ENCODE results near the gene KIZ.

The KIZ gene

DNA sequence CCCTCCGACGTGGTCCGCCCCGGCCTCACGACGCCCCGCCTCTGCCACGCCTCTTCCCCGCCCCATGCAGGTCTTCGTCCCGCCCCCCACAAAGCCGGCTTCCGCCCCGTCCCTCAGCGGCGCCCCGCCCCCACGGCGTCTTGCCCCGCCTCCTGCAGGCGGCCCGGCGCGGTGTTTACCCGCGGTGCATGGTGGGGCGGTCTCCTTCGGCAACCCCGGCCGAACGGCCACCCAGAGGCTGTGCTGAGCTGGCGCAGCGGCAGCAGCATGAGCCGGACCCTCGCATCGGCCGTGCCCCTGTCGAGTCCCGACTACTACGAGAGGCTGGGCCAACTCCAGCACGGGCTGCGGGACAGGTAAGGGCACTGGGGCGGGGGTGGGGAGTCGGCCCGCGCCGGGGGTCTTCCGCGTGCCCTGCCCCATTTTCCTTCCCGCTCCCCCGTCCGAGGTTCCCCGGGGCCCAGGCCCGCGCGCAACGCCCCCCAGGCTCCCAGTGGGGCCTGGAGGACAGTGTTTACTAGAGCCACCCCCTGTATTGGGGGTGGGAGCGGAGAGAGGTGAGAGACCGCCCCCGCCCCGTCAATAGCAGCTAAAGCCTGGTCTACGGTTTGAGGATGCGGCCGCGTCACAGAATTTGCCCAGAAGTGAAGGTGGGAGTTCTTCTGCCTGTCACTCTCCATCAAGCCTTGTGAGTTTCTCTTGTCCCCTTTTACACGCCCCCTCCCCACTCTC lies at the start of gene KIZ:
KIZ (plus strand) TSS at position 234 of the 732 bp plus-strand sequence; CDS start at position 268, 34 bp downstream.
- peak; percentile 99 for DNase-seq (ENCODE audit: low spot score)

GRCh38 chr20:21077809-21078345 lies 48.0 kb upstream of the KIZ start:
- no peak for DNase-seq (ENCODE audit: low spot score)

DNA sequence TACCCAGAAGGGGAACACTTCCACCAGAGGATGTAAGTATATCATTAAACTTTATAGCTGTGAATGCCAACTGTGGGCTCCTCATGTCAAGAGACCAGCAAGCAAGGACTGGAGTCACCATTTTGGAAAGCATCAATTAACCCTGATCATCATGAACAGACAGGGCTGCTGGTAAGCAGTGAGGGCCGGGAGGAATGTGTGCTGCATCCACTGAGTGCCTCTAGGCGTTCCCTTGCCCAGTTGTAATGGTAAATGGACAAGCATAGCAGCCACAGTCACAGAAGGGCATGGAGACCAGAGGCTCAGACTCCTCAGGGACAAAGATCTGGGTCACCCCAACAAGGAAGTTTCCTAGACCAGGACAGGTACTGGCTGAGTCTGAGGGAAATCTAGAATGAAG lies 43.3 kb upstream of the KIZ start:
- DNase-seq (ENCODE audit: low spot score): no peak

DNA sequence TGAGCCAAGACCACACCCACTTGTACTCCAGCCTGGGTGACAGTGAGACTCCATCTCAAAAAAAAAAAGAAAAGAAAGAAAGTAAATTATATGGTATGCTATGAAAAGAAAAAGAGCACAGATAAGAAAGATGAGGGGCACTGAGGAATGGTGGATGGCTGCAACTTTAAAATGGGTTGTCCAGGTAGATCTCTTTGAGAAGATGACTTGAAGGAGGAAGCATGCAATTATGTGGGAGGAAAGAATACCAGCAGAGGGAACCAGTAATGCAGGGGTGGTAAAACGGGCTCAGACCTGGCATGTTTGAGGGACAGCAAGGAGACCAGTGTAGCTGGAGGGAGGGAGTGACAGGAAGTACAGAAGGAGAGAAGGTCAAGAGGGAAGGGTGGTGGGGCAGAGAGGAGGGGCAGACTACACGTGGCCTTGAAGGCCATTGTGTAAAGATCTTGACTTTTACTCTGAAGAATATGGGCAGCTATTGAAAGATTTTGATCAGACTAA lies 42.0 kb upstream of the KIZ start:
- DNase-seq (ENCODE audit: low spot score): no peak

GRCh38 chr20:21087862-21088540 lies 37.9 kb upstream of the KIZ start:
- DNase-seq (ENCODE audit: low spot score): no peak

GRCh38 chr20:21089391-21089790 lies 36.5 kb upstream of the KIZ start:
- DNase-seq (ENCODE audit: low spot score): no peak

DNA sequence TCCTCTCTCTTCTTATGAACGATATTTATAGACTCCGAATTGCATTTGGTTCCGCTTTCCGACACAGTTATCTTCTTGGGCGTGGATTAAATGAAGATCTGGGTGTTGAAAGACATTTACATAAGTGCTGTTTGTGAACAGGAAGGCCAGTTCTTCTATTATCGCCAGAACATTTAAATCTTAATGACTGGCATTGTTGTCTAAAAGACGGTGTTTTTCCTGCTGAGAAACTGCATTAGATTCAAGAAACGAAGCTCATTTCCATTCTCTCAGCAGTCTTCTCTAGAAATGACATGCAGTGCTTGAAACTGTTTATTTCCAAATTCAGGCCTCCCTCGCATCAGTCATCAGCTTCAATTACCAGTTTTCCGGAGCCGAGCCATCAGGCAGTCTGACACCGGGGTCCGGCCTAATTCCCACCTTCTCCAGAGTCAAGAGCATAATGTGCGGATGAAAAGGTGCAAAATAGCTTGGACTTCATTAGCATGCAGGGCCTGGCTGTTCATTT lies 35.7 kb upstream of the KIZ start:
- DNase-seq (ENCODE audit: low spot score): no peak

DNA sequence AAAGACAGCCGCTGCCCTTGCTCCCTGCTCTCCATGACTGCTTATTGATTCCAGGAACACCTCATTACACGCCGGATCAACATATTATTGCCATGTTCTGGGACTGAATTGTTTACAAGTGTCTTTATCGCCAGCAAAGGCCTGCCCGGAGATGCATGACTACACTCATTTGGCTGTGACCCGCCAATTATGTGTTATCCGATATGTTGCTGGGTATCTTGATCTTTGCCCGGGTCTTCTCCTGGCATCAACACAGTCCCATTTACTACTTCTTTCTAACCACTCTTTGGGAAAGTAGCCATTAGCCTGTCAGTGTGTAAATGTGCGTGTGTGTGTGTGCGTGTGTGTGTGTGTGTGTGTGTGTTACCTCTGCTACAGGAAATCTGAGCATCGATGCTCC lies 35.2 kb upstream of the KIZ start:
- no peak for DNase-seq (ENCODE audit: low spot score)

- DNase-seq (ENCODE audit: low spot score): no peak
Observed at GRCh38 chr20:21092806-21093205, 33.1 kb upstream of the KIZ start.

- DNase-seq (ENCODE audit: low spot score): peak; percentile 41
Observed at GRCh38 chr20:21096321-21097043, 29.4 kb upstream of the KIZ start.

DNA sequence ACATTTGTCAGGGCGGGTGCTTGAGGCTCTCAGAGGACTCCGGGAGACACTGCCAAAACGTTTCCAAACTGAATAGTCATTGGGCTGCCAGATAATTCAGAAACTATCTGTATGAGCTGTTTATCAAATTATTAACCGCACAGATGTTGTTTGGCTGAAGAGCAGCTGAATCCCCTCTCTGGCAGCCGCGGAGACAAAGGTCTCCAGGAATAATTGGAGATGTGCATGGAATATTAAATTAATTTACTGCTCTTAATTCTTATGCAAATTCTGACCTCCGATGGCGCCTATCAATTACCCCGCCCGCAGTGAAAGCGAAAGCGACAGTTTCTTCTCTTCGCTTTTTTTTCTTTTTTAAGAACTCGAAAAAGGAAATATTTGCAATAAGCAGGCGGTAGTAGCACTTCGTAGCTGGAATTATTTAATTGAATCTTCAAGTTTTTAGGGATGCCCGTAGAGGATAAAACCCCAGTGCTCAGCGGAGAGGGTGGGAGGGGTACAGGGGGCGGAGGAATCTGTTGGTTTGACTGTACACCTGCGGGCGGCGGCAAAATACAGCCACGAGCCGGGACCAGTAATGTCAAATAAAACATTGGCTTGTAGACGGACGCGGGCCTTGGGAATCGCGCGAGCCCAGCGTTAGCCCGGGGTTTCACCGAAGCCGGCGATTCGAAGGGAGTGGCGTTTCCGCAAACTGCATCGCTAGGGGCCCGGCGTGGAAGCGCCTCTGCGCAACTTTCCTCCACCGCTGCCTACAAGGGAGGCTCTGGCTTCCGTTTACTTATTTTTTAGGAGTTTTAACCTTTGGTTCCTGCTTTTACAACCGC lies 25.9 kb upstream of the KIZ start:
- peak; percentile 58 for DNase-seq (ENCODE audit: low spot score)

GRCh38 chr20:21100578-21101452 lies 25.1 kb upstream of the KIZ start:
- no peak for DNase-seq (ENCODE audit: low spot score)

GRCh38 chr20:21101453-21101931 lies 24.4 kb upstream of the KIZ start:
- DNase-seq (ENCODE audit: low spot score): no peak

DNA sequence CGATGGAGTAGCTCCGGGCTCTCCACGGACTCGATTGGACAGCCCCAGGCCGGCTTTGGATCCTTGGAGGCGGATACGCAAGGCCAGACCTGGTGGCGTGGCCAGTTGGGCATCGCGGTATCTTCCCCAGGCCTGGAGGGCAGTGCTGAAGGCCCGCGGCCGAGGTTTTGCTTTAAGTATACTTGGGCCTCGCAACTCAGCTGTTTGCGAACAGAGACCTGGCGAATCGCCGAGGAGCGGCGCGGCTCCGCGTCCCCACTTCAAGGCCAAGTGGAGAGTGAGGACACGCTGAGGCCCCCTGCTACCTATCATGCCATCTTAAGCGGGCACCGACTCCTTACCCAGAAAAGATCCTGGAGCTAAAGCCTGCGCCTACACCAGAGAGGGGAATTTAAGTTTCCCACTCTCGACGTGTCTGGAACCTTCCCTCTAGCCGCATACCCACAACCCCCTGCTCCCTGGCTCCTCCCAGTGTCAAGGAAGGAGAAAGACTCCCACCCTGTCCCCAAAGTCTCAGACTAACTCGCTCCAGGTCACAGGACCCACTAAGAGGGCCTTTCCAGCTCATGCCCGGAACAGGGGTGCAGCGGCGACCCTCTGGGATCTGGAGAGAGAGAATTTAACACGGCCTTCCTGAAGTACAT lies 23.8 kb upstream of the KIZ start:
- no peak for DNase-seq (ENCODE audit: low spot score)

GRCh38 chr20:21102603-21103311 lies 23.1 kb upstream of the KIZ start:
- DNase-seq (ENCODE audit: low spot score): peak; percentile 55

GRCh38 chr20:21103582-21104465 lies 22.1 kb upstream of the KIZ start:
- DNase-seq (ENCODE audit: low spot score): no peak

DNA sequence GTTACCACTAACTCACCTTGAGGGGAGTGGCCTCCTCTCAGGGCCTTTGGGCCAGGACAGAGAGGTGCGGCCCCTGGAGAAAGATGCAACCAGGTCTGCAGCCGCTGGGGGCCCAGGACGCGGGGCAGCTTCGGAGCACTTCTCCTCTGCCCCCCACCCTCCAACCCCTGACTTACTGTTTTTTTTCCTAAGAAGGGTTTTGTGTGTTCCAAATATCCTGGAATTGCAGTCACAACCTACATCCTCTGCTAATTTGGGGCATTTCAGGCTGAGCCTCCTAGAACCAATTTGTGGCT lies 21.5 kb upstream of the KIZ start:
- no peak for DNase-seq (ENCODE audit: low spot score)

DNA sequence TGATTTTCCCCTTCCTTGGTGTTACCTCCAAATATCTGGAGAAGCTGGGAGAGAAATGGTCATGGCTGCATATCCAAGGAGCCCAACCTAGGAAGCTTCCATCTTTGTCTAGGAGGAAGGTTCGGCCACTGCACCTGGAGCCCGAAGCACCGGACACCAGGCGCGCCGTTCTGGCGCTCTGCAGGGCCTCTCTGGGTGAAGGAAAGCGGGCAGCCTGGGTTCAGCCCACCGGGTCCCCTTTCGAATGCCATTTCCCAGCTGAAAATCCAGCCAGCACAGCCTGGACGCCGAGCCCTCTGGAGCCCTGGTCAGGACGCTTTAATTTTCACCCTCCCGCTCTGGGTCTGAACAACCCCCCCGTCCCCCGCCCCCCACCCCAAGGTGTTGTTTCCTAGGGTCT lies 21.0 kb upstream of the KIZ start:
- DNase-seq (ENCODE audit: low spot score): no peak
